Neural crest cell (in vitro differentiated cells): ENCODE results near the gene PERM1. TPM values are rescaled to one million over a fixed set of nuclear protein-coding genes. Genes with fewer than 3 reads are reported as not detected.

Source experiments
- DNase-seq: peaks from one replicate; pipeline ENCODE4 v3.0.0; 2021; ENCODE audit warnings: low read depth, mixed read lengths, low spot score
- H3K27ac Mint-ChIP-seq: one replicate; pipeline ENCODE4 v1.8.0; 2021; ENCODE audit warnings: mild to moderate bottlenecking, mixed read lengths; ENCODE audit not compliant: unreplicated experiment
- H3K27me3 Mint-ChIP-seq: 2 replicates; pipeline ENCODE4 v1.8.0; 2021; ENCODE audit warnings: low read depth, mild to moderate bottlenecking, mixed read lengths
- H3K36me3 Mint-ChIP-seq: 2 replicates; pipeline ENCODE4 v1.8.0; 2021; ENCODE audit warnings: low read depth, mild to moderate bottlenecking, mixed read lengths
- H3K4me1 Mint-ChIP-seq: 2 replicates; pipeline ENCODE4 v1.8.0; 2021; ENCODE audit warnings: mixed read lengths
- H3K4me3 Mint-ChIP-seq: one replicate; pipeline ENCODE4 v1.8.0; 2021; ENCODE audit warnings: mild to moderate bottlenecking, mixed read lengths
- H3K9me3 Mint-ChIP-seq: 2 replicates; pipeline ENCODE4 v1.8.0; 2021; ENCODE audit warnings: mixed read lengths
- total RNA-seq: library from RNA; stranded (reverse); gene quantifications from 2 replicates; pipeline ENCODE4 v1.2.1, GENCODE V29; 2021
- TF ChIP-seq, protein P1 (sequence below): fragments of 200-600 bp; sonication (generic); conservative IDR thresholded peaks from 2 replicates; pipeline ENCODE4 v1.5.0; 2021; ENCODE audit warnings: antibody characterized with exemption, mild to moderate bottlenecking

PERM1 gene
- total RNA-seq, 1 donor from 2014 or later, result not detected

GRCh38 chr1:972726-973458 is 9.0 kb downstream of the PERM1 start:
- Mint-ChIP-seq H3K27me3 (peaks cover 51% of the 10 kb centered on the region), H3K27ac (no peak overlapping the region), H3K4me1 (no peaks in the 10 kb centered on the region), H3K9me3 (no peaks in the 10 kb centered on the region), H3K36me3 (no peaks in the 10 kb centered on the region), H3K4me3 (no peak overlapping the region)
- TF ChIP-seq, protein P1, sequence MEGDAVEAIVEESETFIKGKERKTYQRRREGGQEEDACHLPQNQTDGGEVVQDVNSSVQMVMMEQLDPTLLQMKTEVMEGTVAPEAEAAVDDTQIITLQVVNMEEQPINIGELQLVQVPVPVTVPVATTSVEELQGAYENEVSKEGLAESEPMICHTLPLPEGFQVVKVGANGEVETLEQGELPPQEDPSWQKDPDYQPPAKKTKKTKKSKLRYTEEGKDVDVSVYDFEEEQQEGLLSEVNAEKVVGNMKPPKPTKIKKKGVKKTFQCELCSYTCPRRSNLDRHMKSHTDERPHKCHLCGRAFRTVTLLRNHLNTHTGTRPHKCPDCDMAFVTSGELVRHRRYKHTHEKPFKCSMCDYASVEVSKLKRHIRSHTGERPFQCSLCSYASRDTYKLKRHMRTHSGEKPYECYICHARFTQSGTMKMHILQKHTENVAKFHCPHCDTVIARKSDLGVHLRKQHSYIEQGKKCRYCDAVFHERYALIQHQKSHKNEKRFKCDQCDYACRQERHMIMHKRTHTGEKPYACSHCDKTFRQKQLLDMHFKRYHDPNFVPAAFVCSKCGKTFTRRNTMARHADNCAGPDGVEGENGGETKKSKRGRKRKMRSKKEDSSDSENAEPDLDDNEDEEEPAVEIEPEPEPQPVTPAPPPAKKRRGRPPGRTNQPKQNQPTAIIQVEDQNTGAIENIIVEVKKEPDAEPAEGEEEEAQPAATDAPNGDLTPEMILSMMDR, result no peak
- DNase-seq, result no peak

- TF ChIP-seq, protein P1, result no peak
- no peaks in the 10 kb centered on the region for H3K4me1 Mint-ChIP-seq
- no peak overlapping the region for H3K4me3 Mint-ChIP-seq
- H3K27me3 Mint-ChIP-seq, result peaks cover 60% of the 10 kb centered on the region
- no peaks in the 10 kb centered on the region for H3K9me3 Mint-ChIP-seq
- DNase-seq, result no peak
- H3K27ac Mint-ChIP-seq, result no peak overlapping the region
- no peaks in the 10 kb centered on the region for H3K36me3 Mint-ChIP-seq
Measured at GRCh38 chr1:971751-972506, 10.0 kb downstream of the PERM1 start.

DNA sequence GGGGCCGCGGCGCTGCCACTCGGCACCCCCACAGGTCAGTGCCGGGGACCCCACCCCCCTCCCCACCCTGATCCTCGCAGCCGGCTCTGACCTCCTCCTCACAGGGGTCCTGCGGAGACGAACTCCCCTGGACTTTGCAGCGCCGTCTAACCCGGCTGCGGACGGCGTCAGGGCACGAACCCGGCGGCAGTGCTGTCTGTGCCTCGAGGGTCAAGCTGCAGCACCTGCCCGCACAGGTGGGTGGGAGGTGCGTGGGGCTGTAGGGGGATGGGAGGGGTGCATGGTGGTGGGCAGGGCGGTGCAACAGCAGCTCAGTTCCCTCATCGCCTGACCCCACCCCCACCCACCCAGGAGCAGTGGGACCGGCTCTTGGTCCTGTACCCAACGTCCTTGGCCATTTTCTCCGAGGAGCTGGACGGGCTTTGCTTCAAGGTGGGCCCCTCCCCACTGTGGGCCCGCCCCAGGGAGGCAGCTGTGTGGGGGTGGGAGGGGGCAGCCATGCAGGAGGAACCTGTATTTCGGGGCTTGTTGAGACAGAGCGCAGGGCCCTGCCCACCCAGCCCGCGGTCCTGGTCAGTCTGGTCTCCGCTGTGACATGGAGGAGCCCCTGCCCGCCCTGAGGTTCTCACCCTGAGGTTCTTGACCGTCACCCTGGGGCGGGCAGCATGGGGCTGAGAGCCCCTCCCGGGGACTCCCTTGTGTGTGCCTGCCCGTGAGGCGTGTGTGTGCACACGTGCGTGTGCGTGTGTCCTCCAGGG is 10.7 kb downstream of the PERM1 start:
- no peaks in the 10 kb centered on the region for H3K36me3 Mint-ChIP-seq
- TF ChIP-seq, protein P1, result no peak
- no peak for DNase-seq
- no peak overlapping the region for H3K27ac Mint-ChIP-seq
- no peak overlapping the region for H3K4me3 Mint-ChIP-seq
- H3K9me3 Mint-ChIP-seq, result no peaks in the 10 kb centered on the region
- peaks cover 64% of the 10 kb centered on the region for H3K27me3 Mint-ChIP-seq
- no peaks in the 10 kb centered on the region for H3K4me1 Mint-ChIP-seq

DNA sequence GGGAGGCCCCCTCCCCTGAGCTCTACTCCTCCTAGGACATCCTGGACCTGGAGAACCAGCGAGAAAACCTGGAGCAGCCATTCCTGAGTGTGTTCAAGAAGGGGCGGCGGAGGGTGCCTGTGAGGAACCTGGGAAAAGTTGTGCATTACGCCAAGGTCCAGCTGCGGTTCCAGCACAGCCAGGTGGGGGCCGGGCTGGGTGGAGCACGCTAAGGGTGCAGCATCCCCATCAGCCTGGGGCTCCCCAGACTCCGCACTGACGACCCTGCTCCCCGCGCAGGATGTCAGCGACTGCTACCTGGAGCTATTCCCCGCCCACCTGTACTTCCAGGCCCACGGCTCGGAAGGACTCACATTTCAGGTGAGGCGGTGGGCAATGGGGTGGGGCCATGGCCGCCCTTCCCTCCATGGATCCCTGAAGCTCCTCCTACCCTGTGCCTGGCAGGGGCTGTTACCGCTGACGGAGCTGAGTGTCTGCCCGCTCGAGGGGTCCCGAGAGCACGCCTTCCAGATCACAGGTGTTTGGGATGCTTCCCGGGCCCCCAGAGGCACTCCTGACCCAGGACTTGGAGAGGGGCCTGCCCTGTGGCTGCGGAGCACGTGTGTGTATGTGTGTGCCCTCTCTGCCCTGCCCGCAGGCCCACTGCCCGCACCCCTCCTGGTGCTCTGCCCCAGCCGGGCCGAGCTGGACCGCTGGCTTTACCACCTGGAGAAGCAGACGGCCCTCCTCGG is 11.5 kb downstream of the PERM1 start:
- TF ChIP-seq, protein P1, result no peak
- Mint-ChIP-seq H3K27me3 (peaks cover 63% of the 10 kb centered on the region), H3K27ac (no peak overlapping the region), H3K9me3 (no peaks in the 10 kb centered on the region), H3K4me3 (no peak overlapping the region), H3K4me1 (no peaks in the 10 kb centered on the region), H3K36me3 (no peaks in the 10 kb centered on the region)
- DNase-seq, result no peak

- Mint-ChIP-seq H3K4me1 (no peaks in the 10 kb centered on the region), H3K36me3 (no peaks in the 10 kb centered on the region), H3K27ac (no peak overlapping the region), H3K27me3 (peaks cover 59% of the 10 kb centered on the region), H3K4me3 (no peak overlapping the region), H3K9me3 (no peaks in the 10 kb centered on the region)
- DNase-seq, result no peak
- TF ChIP-seq, protein P1, result no peak
Measured at GRCh38 chr1:969260-969855, 12.5 kb downstream of the PERM1 start.
